Esophagus (tissue), 2 donors: ENCODE measurements around the gene ACP5. TPM values are rescaled to one million over a fixed set of nuclear protein-coding genes. Genes with fewer than 3 reads are reported as not detected.

Source experiments
- H3K27ac ChIP-seq, 2 donors: one replicate each; pipeline ENCODE4 v1.5.1; 2013; ENCODE audit warnings: low read depth in 2 of 2, mild to moderate bottlenecking in 2 of 2, inconsistent platforms in 1 of 2, low read length in 1 of 2, moderate library complexity in 1 of 2
- H3K27me3 ChIP-seq, 2 donors: one replicate each; pipeline ENCODE4 v1.6.1; 2013; ENCODE audit warnings: low read length in 2 of 2, control low read depth in 1 of 2, mild to moderate bottlenecking in 1 of 2; ENCODE audit not compliant: insufficient read depth in 2 of 2, control insufficient read depth in 1 of 2
- H3K36me3 ChIP-seq, 2 donors: one replicate each; pipeline ENCODE4 v1.6.1; 2013; ENCODE audit warnings: low read length in 1 of 2; ENCODE audit not compliant: control insufficient read depth in 2 of 2, insufficient read depth in 2 of 2
- H3K4me1 ChIP-seq, 2 donors: one replicate each; pipeline ENCODE4 v1.6.1; 2013; ENCODE audit warnings: low read length in 1 of 2; ENCODE audit not compliant: control insufficient read depth in 2 of 2, insufficient read depth in 2 of 2
- H3K4me3 ChIP-seq, 2 donors: one replicate each; pipeline ENCODE4 v1.5.1; 2013; ENCODE audit warnings: low read length in 2 of 2, mild to moderate bottlenecking in 2 of 2, low read depth in 1 of 2, moderate library complexity in 1 of 2
- H3K9me3 ChIP-seq, 2 donors: one replicate each; pipeline ENCODE4 v1.6.1; 2013; ENCODE audit warnings: mild to moderate bottlenecking in 2 of 2, low read depth in 1 of 2, low read length in 1 of 2, moderate library complexity in 1 of 2; ENCODE audit not compliant: control insufficient read depth in 2 of 2, insufficient read depth in 1 of 2
- WGBS, 2 donors: extraction: QIAGEN DNeasy Blood & Tissue Kit; methylation state at CpG; one replicate each; pipeline ENCODE4 v1.1.7; 2013; 5-methylcytosine and 5-hydroxymethylcytosine counted together
- polyA plus RNA-seq, 2 donors: library from polyadenylated mRNA; stranded (reverse); fragments of 200-250 nt; gene quantifications; one replicate each; pipeline ENCODE4 v1.2.3, GENCODE V29; 2013
- donor health status: healthy with polysubstance abuse.
- donor health status: Bipolar disorder and iron deficiency.

Gene ACP5
- polyA plus RNA-seq, 2 donors, result 23.5 to 33.9 TPM

GRCh38 chr19:11551603-11552235 lies 25.7 kb downstream of the ACP5 start:
- H3K27me3 ChIP-seq, result no peaks in the 10 kb centered on the region
- peaks cover 11 to 37% of the 10 kb centered on the region in 2 donors for H3K36me3 ChIP-seq
- 77 to 85% methylated on average over 26 of the region's 26 CpGs for WGBS, 2 donors
- no peaks in the 10 kb centered on the region for H3K4me1 ChIP-seq
- peak overlapping the region; percentile 57 to 62 for H3K27ac ChIP-seq
- no peak overlapping the region for H3K4me3 ChIP-seq
- H3K9me3 ChIP-seq, result no peaks in the 10 kb centered on the region

GRCh38 chr19:11550265-11550664 lies 27.2 kb downstream of the ACP5 start:
- no peaks in the 10 kb centered on the region for H3K4me1 ChIP-seq
- peak overlapping the region in 1 of 2 donors; percentile 14 for H3K27ac ChIP-seq
- no peaks in the 10 kb centered on the region for H3K27me3 ChIP-seq
- H3K4me3 ChIP-seq, result no peak overlapping the region
- WGBS, 2 donors, result 84 to 88% methylated on average over 8 of the region's 8 CpGs
- H3K36me3 ChIP-seq, result peaks cover 5 to 29% of the 10 kb centered on the region in 2 donors
- H3K9me3 ChIP-seq, result no peaks in the 10 kb centered on the region

GRCh38 chr19:11549386-11549953 lies 28.0 kb downstream of the ACP5 start:
- Histone ChIP-seq H3K4me3 (no peak overlapping the region), H3K4me1 (no peaks in the 10 kb centered on the region), H3K27ac (no peak overlapping the region), H3K27me3 (no peaks in the 10 kb centered on the region), H3K36me3 (peaks cover 5 to 28% of the 10 kb centered on the region in 2 donors), H3K9me3 (no peaks in the 10 kb centered on the region)
- 90 to 91% methylated on average over 24 of the region's 24 CpGs for WGBS, 2 donors

- H3K27me3 ChIP-seq, result no peaks in the 10 kb centered on the region
- WGBS, 2 donors, result 88 to 90% methylated on average over 14 of the region's 14 CpGs
- no peak overlapping the region for H3K4me3 ChIP-seq
- no peaks in the 10 kb centered on the region for H3K4me1 ChIP-seq
- peaks cover 0 to 15% of the 10 kb centered on the region in 2 donors for H3K36me3 ChIP-seq
- no peak overlapping the region for H3K27ac ChIP-seq
- H3K9me3 ChIP-seq, result no peaks in the 10 kb centered on the region
Measured at GRCh38 chr19:11547929-11548700, 29.3 kb downstream of the ACP5 start.

GRCh38 chr19:11541238-11541637 lies 36.2 kb downstream of the ACP5 start:
- H3K4me1 ChIP-seq, result no peaks in the 10 kb centered on the region
- 59 to 66% methylated on average over 3 of the region's 3 CpGs for WGBS, 2 donors
- H3K27me3 ChIP-seq, result no peaks in the 10 kb centered on the region
- H3K36me3 ChIP-seq, result no peaks in the 10 kb centered on the region
- H3K27ac ChIP-seq, result peak overlapping the region in 1 of 2 donors; percentile 50
- no peaks in the 10 kb centered on the region for H3K9me3 ChIP-seq
- no peak overlapping the region for H3K4me3 ChIP-seq

GRCh38 chr19:11540645-11541044 lies 36.8 kb downstream of the ACP5 start:
- Histone ChIP-seq H3K27ac (peak overlapping the region; percentile 69 to 82), H3K36me3 (no peaks in the 10 kb centered on the region), H3K9me3 (no peaks in the 10 kb centered on the region), H3K27me3 (no peaks in the 10 kb centered on the region), H3K4me1 (no peaks in the 10 kb centered on the region), H3K4me3 (peak overlapping the region in 1 of 2 donors; percentile 34)
- 49 to 64% methylated on average over 5 of the region's 5 CpGs for WGBS, 2 donors

GRCh38 chr19:11539495-11540365 lies 37.7 kb downstream of the ACP5 start:
- WGBS, 2 donors, result 13 to 17% methylated on average over 29 to 36 of the region's 36 CpGs
- H3K4me3 ChIP-seq, result peak overlapping the region; percentile 34 to 41
- peak overlapping the region; percentile 74 to 89 for H3K27ac ChIP-seq
- H3K4me1 ChIP-seq, result no peaks in the 10 kb centered on the region
- H3K9me3 ChIP-seq, result no peaks in the 10 kb centered on the region
- H3K27me3 ChIP-seq, result no peaks in the 10 kb centered on the region
- no peaks in the 10 kb centered on the region for H3K36me3 ChIP-seq

- Histone ChIP-seq H3K9me3 (no peaks in the 10 kb centered on the region), H3K4me3 (peak within 1 kb of the TSS; percentile 34 to 41), H3K36me3 (no peaks in the 10 kb centered on the region), H3K27me3 (no peaks in the 10 kb centered on the region), H3K4me1 (no peaks in the 10 kb centered on the region), H3K27ac (peak within 1 kb of the TSS; percentile 80 to 89)
- WGBS, 2 donors, result 25% methylated on average over 20 to 21 of the region's 21 CpGs
Measured at GRCh38 chr19:11538232-11539036, 39.0 kb downstream of the ACP5 start, which contains the start of gene CNN1. TSS of gene CNN1 (plus strand) at chr19:11538851. CDS start at chr19:11538928, 77 bp downstream.
